GM12878 (cell line): ENCODE data around the gene STKLD1. TPM values are rescaled to one million over a fixed set of nuclear protein-coding genes. Genes with fewer than 3 reads are reported as not detected.
"Not testable (repeated sequence)": the region's sequence is repeated elsewhere in the genome, so short reads cannot be mapped to it uniquely, and the experiment has no call there.

Experiments used
- ATAC-seq: fragments of 200-7000 bp; cut with Tn5 transposase; 3 replicates; pipeline ENCODE4 v1.9.1; 2020; ENCODE audit warnings: mild to moderate bottlenecking, moderate library complexity
- BruUV-seq: library from RNA; stranded (reverse); fragments of 400-500 nt; replicated peaks from 2 replicates; lab custom pipeline; 2021; lab: Mats Ljungman, UMichigan
- CTCF ChIA-PET: fragments of 300-600 bp; sonication (Branson Sonifier 250); formaldehyde crosslinking; extraction: SDS; loops from one replicate; lab custom pipeline; 2021; ENCODE audit warnings: inconsistent platforms; lab: Yijun Ruan, JAX
- POLR2A ChIA-PET: fragments of 350-600 bp; formaldehyde crosslinking; extraction: SDS; loops from one replicate; lab custom pipeline; 2021; ENCODE audit warnings: inconsistent platforms; lab: Charles Lee
- RAD21 ChIA-PET: fragments of 300-600 bp; sonication (Branson Sonifier 250); formaldehyde crosslinking; loops from one replicate; lab custom pipeline; 2023; ENCODE audit warnings: antibody characterized with exemption; ENCODE audit not compliant: unreplicated experiment; lab: Charles Lee
- SMC1A ChIA-PET: fragments of 300-600 bp; sonication (Branson Sonifier 250); formaldehyde crosslinking; loops from one replicate; lab custom pipeline; 2023; ENCODE audit not compliant: unreplicated experiment, uncharacterized antibody; lab: Charles Lee
- DNase-seq: peaks from one replicate; pipeline ENCODE4 v3.0.0-alpha.2; 2011; ENCODE audit warnings: low read depth, low spot score
- FAIRE-seq: peaks from 3 replicates; lab custom pipeline; 2011; peaks lifted over from hg19 to GRCh38; lab: Jason Lieb, UNC
- H2AFZ ChIP-seq: 2 replicates; pipeline ENCODE4 v1.6.0; 2011; ENCODE audit warnings: low read depth, low read length, control low read depth; ENCODE audit not compliant: control insufficient read depth
- H3K27ac ChIP-seq: 2 replicates; pipeline ENCODE4 v1.5.1; 2011; ENCODE audit warnings: control low read depth; ENCODE audit not compliant: control insufficient read depth, insufficient read depth
- H3K27me3 ChIP-seq, 2 experiments: replicated peaks in 1 of 2; 2 replicates each; pipeline versions ENCODE4 v1.6.0 to v1.6.1; 2011; ENCODE audit warnings: low read length in 1 of 2; ENCODE audit not compliant: control insufficient read depth in 2 of 2, insufficient read depth in 2 of 2
- H3K36me3 ChIP-seq, 2 experiments: 2 replicates each; pipeline ENCODE4 v1.5.1; 2011; ENCODE audit warnings: low read length in 1 of 2; ENCODE audit not compliant: control insufficient read depth in 2 of 2, insufficient read depth in 2 of 2
- H3K4me1 ChIP-seq: 2 replicates; pipeline ENCODE4 v1.6.1; 2011; ENCODE audit warnings: mild to moderate bottlenecking, low read length, moderate library complexity, mixed read lengths; ENCODE audit not compliant: control insufficient read depth, insufficient read depth
- H3K4me2 ChIP-seq: 2 replicates; pipeline ENCODE4 v1.6.0; 2011; ENCODE audit warnings: control low read depth; ENCODE audit not compliant: control insufficient read depth, insufficient read depth
- H3K4me3 ChIP-seq: fragments of 200-600 bp; sonication (generic); 2 replicates; pipeline ENCODE4 v1.5.1; 2016
- H3K79me2 ChIP-seq: 2 replicates; pipeline ENCODE4 v1.6.0; 2011; ENCODE audit warnings: low read length; ENCODE audit not compliant: control insufficient read depth, insufficient read depth
- H3K9ac ChIP-seq: 2 replicates; pipeline ENCODE4 v1.8.0; 2011; ENCODE audit warnings: low read length, control low read depth, mixed read lengths; ENCODE audit not compliant: control insufficient read depth, insufficient read depth
- H3K9me3 ChIP-seq: replicated peaks from 3 replicates; pipeline ENCODE4 v1.5.1; 2011; ENCODE audit warnings: mild to moderate bottlenecking, low read length; ENCODE audit not compliant: control insufficient read depth, insufficient read depth
- H4K20me1 ChIP-seq: 2 replicates; pipeline ENCODE4 v1.6.0; 2011; ENCODE audit not compliant: control insufficient read depth, insufficient read depth
- ATF2 ChIP-seq: IDR thresholded peaks from 2 replicates; pipeline ENCODE4 v1.6.1; 2012; ENCODE audit warnings: low read length, inconsistent platforms
- IRF3 ChIP-seq: fragments of 450-650 bp; IDR thresholded peaks from 2 replicates; pipeline ENCODE4 v1.6.1; 2014; ENCODE audit warnings: mild to moderate bottlenecking
- WGBS: methylation state at CpG from one replicate; pipeline ENCODE4 v1.1.6; 2016; ENCODE audit warnings: low lambda C conversion rate; ENCODE audit not compliant: insufficient replicate concordance, insufficient coverage; ENCODE audit errors: missing lambda C conversion rate; 5-methylcytosine and 5-hydroxymethylcytosine counted together
- in situ Hi-C: fragments of 300-500 bp; cut with MboI; formaldehyde crosslinking; loops from 9 replicates; pipeline ENCODE4 v1.14.3; 2018; ENCODE audit warnings: mixed read lengths
- intact Hi-C: fragments of 100-400 bp; cut with micrococcal nuclease; formaldehyde crosslinking; loops from one replicate; pipeline ENCODE4 v1.14.2; 2022; ENCODE audit not compliant: unreplicated experiment
- polyA plus RNA-seq, 11 experiments: library from polyadenylated mRNA; depleted of rRNA in 4 of 11; unstranded in 6 of 11; stranded (reverse) in 5 of 11; fragments of >200 nt; fragmentation: Nextera tagmentation in 4 of 11; fragmentation: Illumina TruSeq in 1 of 11; extraction: Ambion mirVana in 4 of 11; extraction: Trizol in 1 of 11; gene quantifications; 1 replicate in 1 of 11; 2 replicates in 10 of 11; pipeline versions ENCODE4 v1.2.1 to v1.2.3, GENCODE V29; 2011 to 2016; ENCODE audit warnings: inconsistent platforms in 2 of 11, missing spikeins in 2 of 11, low read depth in 1 of 11
- total RNA-seq, 4 experiments: library from RNA; depleted of rRNA in 3 of 4; stranded (reverse); fragments of >200 nt in 3 of 4; fragmentation: Illumina TruSeq in 1 of 4; extraction: Trizol in 1 of 4; gene quantifications; 2 replicates each; pipeline versions ENCODE4 v1.2.1 to v1.2.3, GENCODE V29; 2013 to 2021

Gene STKLD1
- total and polyA plus RNA-seq, 10 of the 15 experiments (the other 5 are each of a cell fraction or from before 2014, with no cell fraction given): 0.07 to 0.40 (median 0.29) TPM; not detected in 4

GRCh38 chr9:133375724-133376654 is at the start of gene STKLD1, which contains the start of gene SURF4 (continued):
- TF ChIP-seq IRF3 (no peak), ATF2 (no peak)
- TF ChIP-seq, all 136 proteins: peak for 41

- H2AFZ ChIP-seq, CTCF ChIA-PET, H3K4me2 ChIP-seq, H3K4me1 ChIP-seq, ATAC-seq, RAD21 ChIA-PET, H3K36me3 ChIP-seq, SMC1A ChIA-PET, FAIRE-seq, BruUV-seq, H3K4me3 ChIP-seq, H3K27me3 ChIP-seq, H3K9me3 ChIP-seq, H4K20me1 ChIP-seq, H3K9ac ChIP-seq, H3K79me2 ChIP-seq, H3K27ac ChIP-seq, in situ Hi-C loops, POLR2A ChIA-PET, DNase-seq: not testable (repeated sequence)
- intact Hi-C loops: loop anchor here (10.0 kb wide), 1 partner anchor 142 kb away; no protein-coding TSS in a partner anchor
- 96% methylated on average over 6 of the region's 6 CpGs for WGBS
Observed at GRCh38 chr9:133327021-133327420, 49.1 kb upstream of the STKLD1 start.
